Measurements from ENCODE around the gene SMARCC2. TPM values are rescaled to one million over a fixed set of nuclear protein-coding genes. Genes with fewer than 3 reads are reported as not detected.

SMARCC2 gene
- total and polyA plus RNA-seq, 9 of the 15 experiments (the other 6 are each of a cell fraction or from before 2014, with no cell fraction given), result 11.9 to 86.0 (median 36.6) TPM

DNA sequence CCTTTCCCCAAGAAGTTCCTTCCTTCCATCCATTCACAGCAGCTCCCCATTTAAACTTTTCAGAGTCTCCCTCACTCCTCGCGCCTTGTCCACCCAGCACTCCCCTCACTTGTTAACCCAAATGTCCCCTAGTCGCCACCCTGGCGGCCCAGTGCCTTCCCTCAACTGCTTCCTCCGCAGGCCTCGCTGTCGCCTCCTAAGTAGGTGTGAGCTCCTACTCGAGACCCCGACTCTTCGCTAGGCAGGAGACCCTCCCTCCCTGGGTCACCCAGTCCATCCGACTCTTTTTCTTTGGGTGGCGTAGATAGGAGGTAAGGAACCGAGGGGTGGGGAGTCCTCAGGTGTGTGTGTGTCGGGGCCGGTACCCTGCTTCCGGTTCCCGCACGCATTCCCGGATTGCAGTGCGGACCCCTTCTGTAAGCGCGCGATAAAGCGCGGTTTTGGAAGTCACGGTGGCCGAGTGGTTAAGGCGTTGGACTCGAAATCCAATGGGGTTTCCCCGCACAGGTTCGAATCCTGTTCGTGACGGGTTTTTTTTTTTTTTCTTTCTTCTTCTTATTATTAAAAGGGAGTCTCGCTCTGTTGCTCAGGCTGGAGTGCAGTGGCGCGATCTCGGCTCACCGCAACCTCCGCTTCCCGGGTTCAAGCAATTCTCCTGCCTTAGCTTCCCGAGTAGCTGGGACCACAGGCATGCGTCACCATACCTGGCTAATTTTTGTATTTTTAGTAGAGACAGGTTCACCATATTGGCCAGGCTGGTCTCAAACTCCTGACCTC is 823 bp upstream of the SMARCC2 start (continued):
- peak; percentile 11; the same call in 1 of the 2 replicates for TF ChIP-seq MIER1 (IDR thresholded peaks at IDR 0.05; ENCODE audit: low read depth)
- TF ChIP-seq HDAC1 (IDR thresholded peaks at IDR 0.05), result peak; percentile 65 to 78; a peak in 3 of 4 replicates
- no peak for TF ChIP-seq PML (IDR thresholded peaks at IDR 0.05; ENCODE audit: low read length)
- TF ChIP-seq JUN (IDR thresholded peaks at IDR 0.05; ENCODE audit: borderline replicate concordance, low read depth, low read length), result 0 out of 2 replicates have a peak, but pooled peaks have one; percentile 6
- TF ChIP-seq JUN (CRISPR knock-in tag; IDR thresholded peaks at IDR 0.05; ENCODE audit: borderline replicate concordance), result 0 out of 2 replicates have a peak, but pooled peaks have one; percentile 15
- 0 out of 2 replicates have a peak, but pooled peaks have one; percentile 45 for TF ChIP-seq ZNF143 (CRISPR knock-in tag; IDR thresholded peaks at IDR 0.05)
- TF ChIP-seq BMI1 (IDR thresholded peaks at IDR 0.05; ENCODE audit: low read length), result no peak
- TF ChIP-seq MCM2 (IDR thresholded peaks at IDR 0.05; ENCODE audit: low read depth), result no peak
- TF ChIP-seq RHOXF2B (CRISPR knock-in tag; conservative IDR thresholded peaks at IDR 0.05), result 0 out of 2 replicates have a peak, but pooled peaks have one; percentile 33
- TF ChIP-seq, protein P1, sequence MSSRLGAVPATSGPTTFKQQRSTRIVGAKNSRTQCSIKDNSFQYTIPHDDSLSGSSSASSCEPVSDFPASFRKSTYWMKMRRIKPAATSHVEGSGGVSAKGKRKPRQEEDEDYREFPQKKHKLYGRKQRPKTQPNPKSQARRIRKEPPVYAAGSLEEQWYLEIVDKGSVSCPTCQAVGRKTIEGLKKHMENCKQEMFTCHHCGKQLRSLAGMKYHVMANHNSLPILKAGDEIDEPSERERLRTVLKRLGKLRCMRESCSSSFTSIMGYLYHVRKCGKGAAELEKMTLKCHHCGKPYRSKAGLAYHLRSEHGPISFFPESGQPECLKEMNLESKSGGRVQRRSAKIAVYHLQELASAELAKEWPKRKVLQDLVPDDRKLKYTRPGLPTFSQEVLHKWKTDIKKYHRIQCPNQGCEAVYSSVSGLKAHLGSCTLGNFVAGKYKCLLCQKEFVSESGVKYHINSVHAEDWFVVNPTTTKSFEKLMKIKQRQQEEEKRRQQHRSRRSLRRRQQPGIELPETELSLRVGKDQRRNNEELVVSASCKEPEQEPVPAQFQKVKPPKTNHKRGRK (tag; IDR thresholded peaks at IDR 0.05), result no peak
- TF ChIP-seq ESRRB (CRISPR knock-in tag; IDR thresholded peaks at IDR 0.05; ENCODE audit: borderline replicate concordance), result no peak
- TF ChIP-seq ILK (tag; IDR thresholded peaks at IDR 0.05; ENCODE audit: borderline replicate concordance, low read depth), result no peak
- TF ChIP-seq, protein P2, sequence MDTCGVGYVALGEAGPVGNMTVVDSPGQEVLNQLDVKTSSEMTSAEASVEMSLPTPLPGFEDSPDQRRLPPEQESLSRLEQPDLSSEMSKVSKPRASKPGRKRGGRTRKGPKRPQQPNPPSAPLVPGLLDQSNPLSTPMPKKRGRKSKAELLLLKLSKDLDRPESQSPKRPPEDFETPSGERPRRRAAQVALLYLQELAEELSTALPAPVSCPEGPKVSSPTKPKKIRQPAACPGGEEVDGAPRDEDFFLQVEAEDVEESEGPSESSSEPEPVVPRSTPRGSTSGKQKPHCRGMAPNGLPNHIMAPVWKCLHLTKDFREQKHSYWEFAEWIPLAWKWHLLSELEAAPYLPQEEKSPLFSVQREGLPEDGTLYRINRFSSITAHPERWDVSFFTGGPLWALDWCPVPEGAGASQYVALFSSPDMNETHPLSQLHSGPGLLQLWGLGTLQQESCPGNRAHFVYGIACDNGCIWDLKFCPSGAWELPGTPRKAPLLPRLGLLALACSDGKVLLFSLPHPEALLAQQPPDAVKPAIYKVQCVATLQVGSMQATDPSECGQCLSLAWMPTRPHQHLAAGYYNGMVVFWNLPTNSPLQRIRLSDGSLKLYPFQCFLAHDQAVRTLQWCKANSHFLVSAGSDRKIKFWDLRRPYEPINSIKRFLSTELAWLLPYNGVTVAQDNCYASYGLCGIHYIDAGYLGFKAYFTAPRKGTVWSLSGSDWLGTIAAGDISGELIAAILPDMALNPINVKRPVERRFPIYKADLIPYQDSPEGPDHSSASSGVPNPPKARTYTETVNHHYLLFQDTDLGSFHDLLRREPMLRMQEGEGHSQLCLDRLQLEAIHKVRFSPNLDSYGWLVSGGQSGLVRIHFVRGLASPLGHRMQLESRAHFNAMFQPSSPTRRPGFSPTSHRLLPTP (IDR thresholded peaks at IDR 0.05; ENCODE audit: borderline replicate concordance, extremely low read depth, insufficient read length), result peak; percentile 85
- TF ChIP-seq ZNF41 (CRISPR knock-in tag; conservative IDR thresholded peaks at IDR 0.05), result no peak
- no peak for TF ChIP-seq GTF2A2 (tag; IDR thresholded peaks at IDR 0.05)
- TF ChIP-seq, protein P3, sequence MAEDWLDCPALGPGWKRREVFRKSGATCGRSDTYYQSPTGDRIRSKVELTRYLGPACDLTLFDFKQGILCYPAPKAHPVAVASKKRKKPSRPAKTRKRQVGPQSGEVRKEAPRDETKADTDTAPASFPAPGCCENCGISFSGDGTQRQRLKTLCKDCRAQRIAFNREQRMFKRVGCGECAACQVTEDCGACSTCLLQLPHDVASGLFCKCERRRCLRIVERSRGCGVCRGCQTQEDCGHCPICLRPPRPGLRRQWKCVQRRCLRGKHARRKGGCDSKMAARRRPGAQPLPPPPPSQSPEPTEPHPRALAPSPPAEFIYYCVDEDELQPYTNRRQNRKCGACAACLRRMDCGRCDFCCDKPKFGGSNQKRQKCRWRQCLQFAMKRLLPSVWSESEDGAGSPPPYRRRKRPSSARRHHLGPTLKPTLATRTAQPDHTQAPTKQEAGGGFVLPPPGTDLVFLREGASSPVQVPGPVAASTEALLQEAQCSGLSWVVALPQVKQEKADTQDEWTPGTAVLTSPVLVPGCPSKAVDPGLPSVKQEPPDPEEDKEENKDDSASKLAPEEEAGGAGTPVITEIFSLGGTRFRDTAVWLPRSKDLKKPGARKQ (CRISPR knock-in tag; IDR thresholded peaks at IDR 0.05), result no peak
- TF ChIP-seq ZNF592 (IDR thresholded peaks at IDR 0.05), result peak; percentile 11; the same call in 1 of the 2 replicates

All from K562 (cell line).